ENCODE data around the gene SYT11. TPM values are rescaled to one million over a fixed set of nuclear protein-coding genes. Genes with fewer than 3 reads are reported as not detected.
"Not testable (repeated sequence)": the region's sequence is repeated elsewhere in the genome, so short reads cannot be mapped to it uniquely, and the experiment has no call there.

SYT11 gene
- total RNA-seq, 1 donor from 2014 or later = 22.3 TPM

GRCh38 chr1:155893389-155894142, 34.2 kb downstream of the SYT11 start:
- H3K27ac Mint-ChIP-seq = peak overlapping the region; percentile 8
- no peak overlapping the region for H3K4me3 Mint-ChIP-seq (ENCODE audit: low read depth)
- no peaks in the 10 kb centered on the region for H3K9me3 Mint-ChIP-seq
- no peaks in the 10 kb centered on the region for H3K27me3 Mint-ChIP-seq (ENCODE audit: low read depth)
- intact Hi-C loops (cut with micrococcal nuclease) = no loop called here
- H3K36me3 Mint-ChIP-seq (ENCODE audit: low read depth) = peaks cover 10% of the 10 kb centered on the region
- H3K4me1 Mint-ChIP-seq (ENCODE audit: low read depth) = peaks cover 13% of the 10 kb centered on the region
- no peak for DNase-seq (ENCODE audit: low spot score)

GRCh38 chr1:155895617-155896016, 36.2 kb downstream of the SYT11 start:
- H3K27ac Mint-ChIP-seq; intact Hi-C loops (cut with micrococcal nuclease); H3K27me3 Mint-ChIP-seq (ENCODE audit: low read depth); H3K9me3 Mint-ChIP-seq; DNase-seq (ENCODE audit: low spot score); H3K4me3 Mint-ChIP-seq (ENCODE audit: low read depth): not testable (repeated sequence)
- peaks cover 15% of the 10 kb centered on the region for H3K4me1 Mint-ChIP-seq (ENCODE audit: low read depth)
- peaks cover 31% of the 10 kb centered on the region for H3K36me3 Mint-ChIP-seq (ENCODE audit: low read depth)

- H3K36me3 Mint-ChIP-seq (ENCODE audit: low read depth) = peaks cover 35% of the 10 kb centered on the region
- DNase-seq (ENCODE audit: low spot score); H3K27me3 Mint-ChIP-seq (ENCODE audit: low read depth); H3K4me3 Mint-ChIP-seq (ENCODE audit: low read depth); intact Hi-C loops (cut with micrococcal nuclease); H3K9me3 Mint-ChIP-seq; H3K27ac Mint-ChIP-seq: not testable (repeated sequence)
- peaks cover 15% of the 10 kb centered on the region for H3K4me1 Mint-ChIP-seq (ENCODE audit: low read depth)
These were observed 37.1 kb downstream of the SYT11 start for GRCh38 chr1:155896476-155896875.

GRCh38 chr1:155897746-155898145, 38.4 kb downstream of the SYT11 start:
- Mint-ChIP-seq H3K36me3 (ENCODE audit: low read depth) (peaks cover 39% of the 10 kb centered on the region), H3K4me1 (ENCODE audit: low read depth) (peaks cover 14% of the 10 kb centered on the region), H3K27me3 (ENCODE audit: low read depth) (no peaks in the 10 kb centered on the region), H3K9me3 (no peaks in the 10 kb centered on the region), H3K27ac (no peak overlapping the region), H3K4me3 (ENCODE audit: low read depth) (no peak overlapping the region)
- no peak for DNase-seq (ENCODE audit: low spot score)
- intact Hi-C loops (cut with micrococcal nuclease) = no loop called here

- Mint-ChIP-seq H3K36me3 (ENCODE audit: low read depth) (peaks cover 47% of the 10 kb centered on the region), H3K27ac (no peak overlapping the region)
These were observed 39.5 kb downstream of the SYT11 start for GRCh38 chr1:155898888-155899287.

GRCh38 chr1:155899683-155900082, 40.3 kb downstream of the SYT11 start:
- no peak for DNase-seq (ENCODE audit: low spot score)
- intact Hi-C loops (cut with micrococcal nuclease) = no loop called here
- H3K27ac Mint-ChIP-seq = no peak overlapping the region
- no peaks in the 10 kb centered on the region for H3K27me3 Mint-ChIP-seq (ENCODE audit: low read depth)
- H3K36me3 Mint-ChIP-seq (ENCODE audit: low read depth) = peaks cover 55% of the 10 kb centered on the region
- H3K9me3 Mint-ChIP-seq = no peaks in the 10 kb centered on the region
- peaks cover 2% of the 10 kb centered on the region for H3K4me1 Mint-ChIP-seq (ENCODE audit: low read depth)
- H3K4me3 Mint-ChIP-seq (ENCODE audit: low read depth) = no peak overlapping the region

More at GRCh38 chr1:155898888-155899287, 39.5 kb downstream of the SYT11 start:
- peaks cover 3% of the 10 kb centered on the region for H3K4me1 Mint-ChIP-seq (ENCODE audit: low read depth)
- H3K4me3 Mint-ChIP-seq (ENCODE audit: low read depth) = no peak overlapping the region
- H3K27me3 Mint-ChIP-seq (ENCODE audit: low read depth) = no peaks in the 10 kb centered on the region
- no peak for DNase-seq (ENCODE audit: low spot score)
- H3K9me3 Mint-ChIP-seq = no peaks in the 10 kb centered on the region
- intact Hi-C loops (cut with micrococcal nuclease) = no loop called here

- Mint-ChIP-seq H3K9me3 (no peaks in the 10 kb centered on the region), H3K4me3 (ENCODE audit: low read depth) (no peak overlapping the region), H3K4me1 (ENCODE audit: low read depth) (peaks cover 2% of the 10 kb centered on the region), H3K27me3 (ENCODE audit: low read depth) (no peaks in the 10 kb centered on the region), H3K36me3 (ENCODE audit: low read depth) (peaks cover 57% of the 10 kb centered on the region), H3K27ac (no peak overlapping the region)
- DNase-seq (ENCODE audit: low spot score) = no peak
- intact Hi-C loops (cut with micrococcal nuclease) = no loop called here
These were observed 40.8 kb downstream of the SYT11 start for GRCh38 chr1:155900161-155900560.

- Mint-ChIP-seq H3K4me3 (ENCODE audit: low read depth) (no peak overlapping the region), H3K27me3 (ENCODE audit: low read depth) (no peaks in the 10 kb centered on the region), H3K9me3 (no peaks in the 10 kb centered on the region), H3K36me3 (ENCODE audit: low read depth) (peaks cover 67% of the 10 kb centered on the region), H3K4me1 (ENCODE audit: low read depth) (no peaks in the 10 kb centered on the region), H3K27ac (no peak overlapping the region)
- DNase-seq (ENCODE audit: low spot score) = no peak
- intact Hi-C loops (cut with micrococcal nuclease) = no loop called here
These were observed 44.9 kb downstream of the SYT11 start for GRCh38 chr1:155904261-155904660.

- Mint-ChIP-seq H3K4me1 (ENCODE audit: low read depth) (peaks cover 17% of the 10 kb centered on the region), H3K27ac (peak overlapping the region; percentile 94), H3K9me3 (no peaks in the 10 kb centered on the region), H3K4me3 (ENCODE audit: low read depth) (peak overlapping the region; percentile 92), H3K36me3 (ENCODE audit: low read depth) (peaks cover 70% of the 10 kb centered on the region), H3K27me3 (ENCODE audit: low read depth) (no peaks in the 10 kb centered on the region)
- intact Hi-C loops (cut with micrococcal nuclease) = loop anchor here (2.0 kb wide), 1 partner anchor 67 kb away; no protein-coding TSS in a partner anchor
- DNase-seq (ENCODE audit: low spot score) = no peak
These were observed 50.5 kb downstream of the SYT11 start for GRCh38 chr1:155909894-155910293.

GRCh38 chr1:155910621-155911121, 51.3 kb downstream of the SYT11 start:
- DNase-seq (ENCODE audit: low spot score) = no peak
- Mint-ChIP-seq H3K27me3 (ENCODE audit: low read depth) (no peaks in the 10 kb centered on the region), H3K4me3 (ENCODE audit: low read depth) (peak overlapping the region; percentile 92), H3K9me3 (no peaks in the 10 kb centered on the region), H3K36me3 (ENCODE audit: low read depth) (peaks cover 75% of the 10 kb centered on the region), H3K27ac (peak overlapping the region; percentile 94), H3K4me1 (ENCODE audit: low read depth) (peaks cover 17% of the 10 kb centered on the region)
- intact Hi-C loops (cut with micrococcal nuclease) = loop anchor here (1.0 to 2.0 kb wide), 2 partner anchors 51 to 66 kb away; partner anchors contain the start of gene SYT11

GRCh38 chr1:155911156-155912055, 52.0 kb downstream of the SYT11 start, which contains the start of gene RIT1:
Gene RIT1, minus strand, starts transcription at chr1:155911349. Its CDS starts 588 bp downstream, at chr1:155910761.
- DNase-seq (ENCODE audit: low spot score) = peak; percentile 79
- Mint-ChIP-seq H3K27me3 (ENCODE audit: low read depth) (no peaks in the 10 kb centered on the region), H3K4me1 (ENCODE audit: low read depth) (peaks cover 17% of the 10 kb centered on the region), H3K36me3 (ENCODE audit: low read depth) (peaks cover 78% of the 10 kb centered on the region), H3K4me3 (ENCODE audit: low read depth) (peak within 1 kb of the TSS; percentile 92), H3K27ac (peak within 1 kb of the TSS; percentile 94), H3K9me3 (no peaks in the 10 kb centered on the region)
- intact Hi-C loops (cut with micrococcal nuclease) = loop anchor here (1.0 to 2.0 kb wide), 2 partner anchors 52 to 65 kb away; partner anchors contain the start of gene SYT11

- Mint-ChIP-seq H3K27me3 (ENCODE audit: low read depth) (no peaks in the 10 kb centered on the region), H3K36me3 (ENCODE audit: low read depth) (peaks cover 79% of the 10 kb centered on the region), H3K4me1 (ENCODE audit: low read depth) (peaks cover 17% of the 10 kb centered on the region), H3K4me3 (ENCODE audit: low read depth) (peak overlapping the region; percentile 92), H3K9me3 (no peaks in the 10 kb centered on the region), H3K27ac (peak overlapping the region; percentile 94)
- intact Hi-C loops (cut with micrococcal nuclease) = no loop called here
- DNase-seq (ENCODE audit: low spot score) = no peak
These were observed 52.7 kb downstream of the SYT11 start for GRCh38 chr1:155912056-155912536.
